Central memory CD8-positive, alpha-beta T cell (primary cell): ENCODE measurements around the gene CATSPERB.
"Not testable (repeated sequence)": the region's sequence is repeated elsewhere in the genome, so short reads cannot be mapped to it uniquely, and the experiment has no call there.

Source experiments
- ATAC-seq: fragments of 150-1000 bp; cut with Tn5 transposase; replicated peaks from 2 replicates; pipeline ENCODE4 v1.10.0; 2022; ENCODE audit warnings: mild to moderate bottlenecking, moderate FRiP score, moderate number of reproducible peaks; ENCODE audit not compliant: poor library complexity, severe bottlenecking; ENCODE audit errors: extremely low read depth
- DNase-seq, 2 donors: peaks; one replicate each; pipeline ENCODE4 v3.0.0; 2021; ENCODE audit warnings: low spot score in 2 of 2
- H3K27ac Mint-ChIP-seq: one replicate; pipeline ENCODE4 v1.8.0; 2022; ENCODE audit warnings: low read depth, mild to moderate bottlenecking, moderate library complexity, mixed read lengths
- H3K27me3 Mint-ChIP-seq: one replicate; pipeline ENCODE4 v1.8.0; 2022; ENCODE audit warnings: mixed read lengths
- H3K36me3 Mint-ChIP-seq: one replicate; pipeline ENCODE4 v1.8.0; 2022; ENCODE audit warnings: mild to moderate bottlenecking, moderate library complexity, mixed read lengths; ENCODE audit not compliant: insufficient read depth
- H3K4me1 Mint-ChIP-seq: one replicate; pipeline ENCODE4 v1.8.0; 2022; ENCODE audit warnings: mixed read lengths
- H3K4me3 Mint-ChIP-seq: one replicate; pipeline ENCODE4 v1.8.0; 2022; ENCODE audit warnings: mild to moderate bottlenecking, moderate library complexity, mixed read lengths
- H3K9me3 Mint-ChIP-seq: one replicate; pipeline ENCODE4 v1.8.0; 2022; ENCODE audit warnings: mixed read lengths

Gene CATSPERB

DNA sequence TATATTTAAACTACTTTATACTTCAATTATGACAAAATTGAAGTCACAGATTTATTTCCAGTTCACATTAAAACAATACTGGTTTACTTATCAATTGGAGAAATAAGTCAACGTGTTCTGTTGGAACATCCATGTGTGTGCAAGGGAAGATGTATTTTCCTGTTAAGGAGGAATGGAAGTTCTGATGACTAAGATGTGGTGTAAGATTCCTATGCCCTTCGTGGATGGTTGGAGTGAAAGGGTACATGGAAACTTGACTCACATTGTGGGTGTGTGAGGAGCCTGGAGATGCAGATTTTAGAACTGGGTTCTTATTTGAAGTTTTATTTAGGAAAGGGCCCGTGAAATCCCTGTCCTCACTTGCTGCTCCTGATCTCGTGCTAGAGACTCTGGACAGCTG is 95.3 kb downstream of the CATSPERB start:
- no peak overlapping the region for H3K27ac Mint-ChIP-seq
- no peaks in the 10 kb centered on the region for H3K4me1 Mint-ChIP-seq
- H3K9me3 Mint-ChIP-seq = no peaks in the 10 kb centered on the region
- no peak for DNase-seq
- H3K4me3 Mint-ChIP-seq = no peak overlapping the region
- peaks cover 2% of the 10 kb centered on the region for H3K36me3 Mint-ChIP-seq
- ATAC-seq = no peak
- H3K27me3 Mint-ChIP-seq = no peaks in the 10 kb centered on the region

DNA sequence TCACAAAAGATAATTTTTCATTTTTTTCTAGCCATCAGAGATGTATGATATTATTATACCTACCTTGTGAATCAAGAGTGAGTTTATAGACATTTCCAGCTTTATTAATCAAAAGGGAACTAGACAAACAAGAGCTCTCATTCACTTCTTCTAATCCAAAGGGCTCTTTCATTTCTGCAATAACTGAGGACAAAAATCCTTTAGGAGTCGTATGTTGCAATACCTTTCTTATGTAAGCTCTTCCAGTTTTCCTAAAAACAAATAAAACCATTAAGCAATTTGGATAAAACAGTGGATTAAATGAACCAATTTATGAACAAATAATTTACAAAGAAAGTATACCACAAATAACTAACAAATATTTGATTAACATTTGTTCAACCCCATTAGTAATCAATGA is 107.1 kb downstream of the CATSPERB start:
- Mint-ChIP-seq H3K9me3 (no peaks in the 10 kb centered on the region), H3K27me3 (no peaks in the 10 kb centered on the region)
- no peak for ATAC-seq

DNA sequence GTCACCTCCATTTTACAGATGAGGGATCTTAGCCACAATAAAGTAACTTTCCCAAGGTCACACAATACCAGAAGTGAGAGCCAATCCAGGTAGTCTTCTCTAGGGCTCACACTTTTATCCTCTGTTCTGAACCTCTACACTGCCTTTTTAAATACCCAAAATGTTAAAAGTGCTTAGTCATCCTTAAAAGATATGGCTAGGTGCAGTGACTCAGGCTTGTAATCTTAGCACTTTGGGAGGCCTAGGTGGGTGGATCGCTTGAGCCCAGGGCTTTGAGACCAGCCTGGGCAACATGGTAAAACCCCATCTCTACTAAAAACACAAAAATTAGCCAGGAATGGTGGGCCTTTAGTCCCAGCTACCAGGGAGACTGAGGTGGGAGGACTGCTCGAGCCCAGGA is 117.7 kb downstream of the CATSPERB start:
- Mint-ChIP-seq H3K36me3 (peaks cover 2% of the 10 kb centered on the region), H3K27me3 (no peaks in the 10 kb centered on the region), H3K4me3 (no peak overlapping the region), H3K4me1 (no peaks in the 10 kb centered on the region), H3K27ac (no peak overlapping the region), H3K9me3 (no peaks in the 10 kb centered on the region)
- no peak for ATAC-seq
- DNase-seq = no peak

More for the DNA sequence above, 107.1 kb downstream of the CATSPERB start:
- Mint-ChIP-seq H3K4me3 (no peak overlapping the region), H3K36me3 (no peaks in the 10 kb centered on the region), H3K27ac (no peak overlapping the region), H3K4me1 (no peaks in the 10 kb centered on the region)
- DNase-seq = no peak

DNA sequence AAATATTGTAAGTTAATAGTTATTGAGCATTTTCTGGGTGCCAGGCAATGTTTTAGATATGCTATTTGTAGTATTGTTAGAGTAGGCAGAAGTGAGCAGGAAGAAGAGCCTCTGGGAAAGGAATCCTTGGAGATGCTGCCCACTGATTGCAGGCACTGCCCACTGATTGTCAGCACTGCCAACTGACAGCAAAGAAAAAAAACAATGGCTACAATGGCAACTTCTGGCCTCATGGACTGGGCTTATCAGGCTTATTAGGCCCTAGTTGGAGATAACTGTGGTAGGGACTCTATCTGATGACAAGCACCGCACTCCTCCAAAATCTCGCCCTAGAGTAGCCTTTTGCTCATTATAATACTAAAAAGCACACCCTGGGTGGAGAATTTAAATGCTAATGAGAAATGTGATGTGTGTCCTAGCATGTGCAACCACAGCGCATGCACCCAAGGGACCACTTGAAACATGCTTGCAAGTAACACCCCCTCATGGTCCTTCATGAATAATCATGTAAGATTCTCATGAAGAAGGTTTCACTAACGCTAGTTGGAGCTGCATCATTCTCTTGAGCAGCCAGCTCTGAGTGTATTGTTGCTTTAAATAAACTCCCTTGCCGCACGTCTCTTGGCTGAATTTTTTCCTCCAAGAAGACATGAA is 118.3 kb downstream of the CATSPERB start:
- H3K36me3 Mint-ChIP-seq = peaks cover 2% of the 10 kb centered on the region
- H3K27me3 Mint-ChIP-seq = no peaks in the 10 kb centered on the region
- DNase-seq (no peak), ATAC-seq (no peak)
- no peaks in the 10 kb centered on the region for H3K4me1 Mint-ChIP-seq
- H3K27ac Mint-ChIP-seq = no peak overlapping the region
- no peak overlapping the region for H3K4me3 Mint-ChIP-seq
- H3K9me3 Mint-ChIP-seq = no peaks in the 10 kb centered on the region

DNA sequence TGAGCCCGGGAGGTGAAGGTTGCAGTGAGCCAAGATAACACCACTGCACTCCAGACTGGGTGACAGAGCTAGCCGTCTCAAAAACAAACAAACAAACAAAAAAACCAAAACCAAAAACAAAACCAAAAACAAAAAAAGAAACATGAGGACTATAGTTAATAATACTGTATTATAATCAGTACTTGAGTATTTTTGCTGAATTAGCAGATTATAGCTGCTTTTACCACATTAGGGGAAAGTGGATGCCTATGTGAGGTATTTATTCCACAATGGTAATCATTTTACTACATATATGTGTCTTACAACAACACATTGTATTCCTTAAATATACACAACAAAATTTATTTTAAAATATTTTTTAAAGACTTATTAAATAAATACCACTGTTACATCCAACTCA is 120.4 kb downstream of the CATSPERB start:
- peaks cover 2% of the 10 kb centered on the region for H3K36me3 Mint-ChIP-seq
- H3K4me3 Mint-ChIP-seq = no peak overlapping the region
- no peaks in the 10 kb centered on the region for H3K4me1 Mint-ChIP-seq
- H3K27me3 Mint-ChIP-seq = no peaks in the 10 kb centered on the region
- H3K27ac Mint-ChIP-seq = no peak overlapping the region
- no peaks in the 10 kb centered on the region for H3K9me3 Mint-ChIP-seq
- DNase-seq (no peak), ATAC-seq (no peak)

DNA sequence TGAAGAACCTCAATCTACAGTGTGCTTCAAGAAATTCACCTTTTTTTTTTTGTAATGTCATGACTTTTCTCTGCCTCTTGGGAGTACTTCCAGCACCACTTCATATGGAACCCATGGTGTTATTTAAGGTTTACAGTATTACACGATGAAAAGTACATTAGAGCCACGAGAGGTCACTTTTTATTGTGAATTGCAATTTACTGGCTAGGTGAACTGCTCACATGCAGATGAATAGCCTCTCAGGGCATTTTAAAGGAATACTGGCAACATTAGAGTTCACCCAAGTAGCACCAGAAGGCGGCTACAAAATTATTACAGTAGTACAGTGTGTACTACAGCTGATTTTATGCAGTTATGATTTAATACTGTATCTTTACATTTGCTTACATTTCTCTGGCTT is 122.7 kb downstream of the CATSPERB start:
- Mint-ChIP-seq H3K9me3 (no peaks in the 10 kb centered on the region), H3K4me3 (no peak overlapping the region), H3K27me3 (no peaks in the 10 kb centered on the region)

DNA sequence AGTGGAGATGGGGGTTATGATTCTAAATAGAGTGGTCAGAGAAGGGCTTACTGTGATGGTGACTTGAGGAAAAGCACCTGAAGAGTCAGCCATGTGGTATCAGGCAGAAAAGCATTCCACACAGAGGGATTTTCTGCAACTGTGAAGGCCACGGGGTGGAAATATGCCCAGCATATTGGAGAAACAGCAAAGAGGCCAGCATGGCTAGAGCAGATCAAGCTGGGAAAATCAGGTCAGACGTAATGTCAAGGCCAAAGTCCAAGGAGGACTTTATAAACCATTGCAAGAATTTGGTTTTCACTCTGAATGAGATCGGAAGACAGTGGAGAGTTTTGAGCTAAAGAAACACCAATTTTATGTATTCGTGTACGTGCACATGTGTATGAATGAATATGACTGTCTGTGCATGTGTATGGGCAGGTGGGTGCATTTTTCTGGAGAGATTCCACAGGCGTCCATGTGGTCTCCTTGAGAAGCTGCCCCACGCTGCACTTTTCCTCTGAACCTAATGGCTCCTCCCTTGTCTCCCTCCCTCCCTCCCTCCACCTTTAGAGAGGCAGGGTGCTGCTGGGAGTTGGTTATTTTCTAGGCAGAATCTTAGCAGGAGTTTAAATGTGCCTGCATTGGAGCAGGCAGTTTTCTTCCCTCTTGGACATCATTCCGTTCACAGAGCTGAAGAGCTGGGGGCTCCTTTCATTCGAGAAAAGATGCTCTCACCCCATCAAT is 124.4 kb downstream of the CATSPERB start:
- Mint-ChIP-seq H3K36me3 (peaks cover 2% of the 10 kb centered on the region), H3K9me3 (no peaks in the 10 kb centered on the region), H3K4me1 (no peaks in the 10 kb centered on the region), H3K4me3 (no peak overlapping the region), H3K27me3 (no peaks in the 10 kb centered on the region), H3K27ac (no peak overlapping the region)
- DNase-seq (no peak), ATAC-seq (no peak)

More for the DNA sequence above, 122.7 kb downstream of the CATSPERB start:
- Mint-ChIP-seq H3K27ac (no peak overlapping the region), H3K4me1 (no peaks in the 10 kb centered on the region), H3K36me3 (peaks cover 2% of the 10 kb centered on the region)
- no peak for ATAC-seq
- no peak for DNase-seq

DNA sequence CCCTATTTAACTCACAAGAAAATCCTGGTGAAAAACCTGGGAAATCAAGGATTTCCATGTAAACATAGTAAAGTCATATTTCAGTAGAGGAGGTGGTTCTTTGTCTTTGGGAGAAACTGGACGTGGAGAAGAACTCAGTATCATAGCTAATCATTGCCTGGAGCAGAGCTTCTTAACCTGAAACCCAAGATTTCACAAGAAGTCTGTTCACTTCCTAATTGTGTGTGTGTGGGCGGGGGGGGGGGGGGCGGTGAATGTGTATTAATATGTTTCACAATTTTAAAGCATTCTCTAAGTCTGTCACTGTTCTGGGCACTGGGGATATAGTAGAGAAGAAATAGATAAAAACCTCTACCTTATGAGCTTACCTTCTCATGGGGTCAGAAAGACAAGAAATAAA is 125.0 kb downstream of the CATSPERB start:
- no peak overlapping the region for H3K27ac Mint-ChIP-seq
- DNase-seq = no peak
- no peaks in the 10 kb centered on the region for H3K27me3 Mint-ChIP-seq
- H3K36me3 Mint-ChIP-seq = peaks cover 2% of the 10 kb centered on the region
- H3K4me3 Mint-ChIP-seq = no peak overlapping the region
- ATAC-seq = no peak
- H3K9me3 Mint-ChIP-seq = no peaks in the 10 kb centered on the region
- H3K4me1 Mint-ChIP-seq = no peaks in the 10 kb centered on the region

DNA sequence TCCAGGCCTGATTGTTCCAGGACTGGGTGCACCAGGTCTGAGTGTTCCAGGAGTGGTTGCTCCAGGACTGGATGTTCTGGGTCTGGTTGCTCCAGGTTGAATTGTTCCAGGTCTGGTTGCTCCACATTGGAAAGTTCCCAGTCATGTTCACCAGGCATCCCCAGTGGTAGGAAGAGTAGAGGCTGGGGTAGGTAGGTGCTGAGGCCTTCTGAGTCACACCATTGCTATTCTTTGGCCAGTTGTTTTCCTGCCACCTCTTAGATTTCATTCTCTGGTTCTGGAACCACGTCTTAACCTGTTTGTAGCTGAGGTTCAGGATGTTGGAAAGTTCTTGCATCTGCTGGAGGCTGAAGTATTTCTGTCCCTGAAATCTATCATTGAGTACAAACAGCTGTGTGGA is 127.3 kb downstream of the CATSPERB start:
- H3K36me3 Mint-ChIP-seq, H3K27ac Mint-ChIP-seq, H3K4me3 Mint-ChIP-seq, H3K27me3 Mint-ChIP-seq, DNase-seq, H3K9me3 Mint-ChIP-seq, H3K4me1 Mint-ChIP-seq, ATAC-seq: not testable (repeated sequence)

DNA sequence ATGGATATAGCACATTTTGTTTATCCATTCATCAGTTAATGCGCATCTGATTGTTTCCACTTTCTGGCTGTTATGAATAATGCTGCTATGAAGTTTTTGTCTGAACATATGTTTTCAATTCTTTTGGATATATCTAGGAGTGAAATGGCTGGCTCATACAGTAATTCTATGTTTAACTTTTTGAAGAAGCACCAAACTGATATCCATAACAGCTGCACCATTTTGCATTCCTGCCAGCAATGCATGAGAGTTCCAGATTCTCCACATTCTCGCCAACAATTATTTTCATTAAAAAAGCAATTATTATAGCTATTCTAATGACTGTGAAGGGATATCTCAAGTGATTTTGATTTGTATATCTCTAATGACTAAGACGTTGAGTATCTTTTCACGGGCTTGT is 131.9 kb downstream of the CATSPERB start:
- DNase-seq = no peak
- H3K36me3 Mint-ChIP-seq = no peaks in the 10 kb centered on the region
- no peak for ATAC-seq
- no peaks in the 10 kb centered on the region for H3K9me3 Mint-ChIP-seq
- H3K27ac Mint-ChIP-seq = no peak overlapping the region
- no peak overlapping the region for H3K4me3 Mint-ChIP-seq
- no peaks in the 10 kb centered on the region for H3K27me3 Mint-ChIP-seq
- no peaks in the 10 kb centered on the region for H3K4me1 Mint-ChIP-seq

DNA sequence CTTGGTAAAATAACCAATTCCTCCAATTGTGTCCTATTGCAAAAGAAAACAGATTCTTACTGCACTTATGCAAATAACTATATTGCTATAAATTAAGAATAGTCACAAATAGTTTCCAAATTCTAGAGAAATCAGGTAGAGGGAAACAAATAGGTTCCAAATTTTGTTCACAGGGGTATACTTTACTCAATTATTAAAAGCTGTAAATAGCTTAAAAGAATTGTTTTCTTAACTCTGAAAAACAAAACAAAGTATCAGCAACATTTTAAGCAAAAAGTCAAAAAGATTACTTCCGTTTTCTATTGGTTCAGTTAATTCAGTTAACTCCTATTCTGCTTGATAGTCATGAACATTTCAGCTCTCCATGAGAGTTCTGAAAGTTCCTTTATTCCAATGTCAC is 136.2 kb downstream of the CATSPERB start:
- DNase-seq (no peak), ATAC-seq (no peak)
- Mint-ChIP-seq H3K27me3 (no peaks in the 10 kb centered on the region), H3K4me3 (no peak overlapping the region), H3K27ac (no peak overlapping the region), H3K4me1 (no peaks in the 10 kb centered on the region), H3K9me3 (no peaks in the 10 kb centered on the region), H3K36me3 (no peaks in the 10 kb centered on the region)

DNA sequence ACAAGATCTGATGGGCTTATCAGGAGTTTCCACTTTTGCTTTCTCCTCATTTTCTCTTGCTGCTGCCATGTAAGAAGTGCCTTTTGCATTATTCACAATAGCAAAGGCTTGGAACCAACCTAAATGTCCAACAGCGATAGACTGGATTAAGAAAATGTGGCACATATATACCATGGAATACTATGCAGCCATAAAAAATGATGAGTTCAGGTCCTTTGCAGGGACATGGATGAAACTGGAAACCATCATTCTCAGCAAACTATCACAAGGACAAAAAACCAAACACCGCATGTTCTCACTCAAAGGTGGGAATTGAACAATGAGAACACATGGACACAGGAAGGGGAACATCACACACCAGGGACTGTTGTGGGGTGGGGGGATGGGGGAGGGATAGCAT is 137.9 kb downstream of the CATSPERB start:
- not testable (repeated sequence) for ATAC-seq, H3K4me3 Mint-ChIP-seq, DNase-seq, H3K27me3 Mint-ChIP-seq, H3K36me3 Mint-ChIP-seq, H3K4me1 Mint-ChIP-seq, H3K27ac Mint-ChIP-seq, H3K9me3 Mint-ChIP-seq

DNA sequence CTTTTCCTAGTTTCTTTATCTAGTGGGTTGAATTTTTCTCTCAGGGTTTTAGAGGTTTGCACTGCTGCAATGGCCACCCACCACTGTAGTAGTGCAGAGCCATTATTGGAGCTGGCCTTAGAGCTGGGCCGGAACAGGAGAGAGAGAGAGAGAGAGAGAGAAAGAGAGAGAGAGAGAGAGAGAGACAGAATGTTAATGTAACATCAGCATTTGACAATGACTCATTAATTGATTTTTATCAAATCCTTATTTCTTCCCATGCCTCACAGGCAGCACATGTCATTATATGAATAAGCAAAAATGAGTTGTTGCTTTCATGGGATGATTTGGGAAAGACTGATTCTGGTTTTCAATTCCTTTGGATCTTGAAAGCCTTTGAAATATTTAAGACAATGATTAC is 145.5 kb downstream of the CATSPERB start:
- H3K9me3 Mint-ChIP-seq = peaks cover 18% of the 10 kb centered on the region

More for the DNA sequence above, 145.5 kb downstream of the CATSPERB start:
- DNase-seq (no peak), ATAC-seq (no peak)
- Mint-ChIP-seq H3K36me3 (no peaks in the 10 kb centered on the region), H3K27me3 (peaks cover 14% of the 10 kb centered on the region), H3K27ac (no peak overlapping the region), H3K4me1 (no peaks in the 10 kb centered on the region), H3K4me3 (no peak overlapping the region)
